OCI-LY1 (cell line): Measurements from ENCODE around the gene ZNF576.

Source experiments
- H2AFZ ChIP-seq: fragments of 200-600 bp; sonication (generic), shearing (Covaris generic); 2 replicates; pipeline ENCODE4 v1.6.0; 2014; ENCODE audit warnings: antibody characterized with exemption, mild to moderate bottlenecking, low read length
- H3F3A ChIP-seq: fragments of 200-600 bp; sonication (generic), shearing (Covaris generic); 2 replicates; pipeline ENCODE4 v1.6.0; 2014; ENCODE audit warnings: mild to moderate bottlenecking, antibody characterized with exemption, low read length, moderate library complexity; ENCODE audit not compliant: insufficient read depth
- H3K27ac ChIP-seq: fragments of 200-600 bp; sonication (generic); 2 replicates; pipeline ENCODE4 v1.5.1; 2014; ENCODE audit warnings: low read length, mixed run types, mild to moderate bottlenecking, low read depth; ENCODE audit not compliant: poor library complexity, severe bottlenecking
- H3K27me3 ChIP-seq: fragments of 200-600 bp; sonication (generic); 2 replicates; pipeline ENCODE4 v1.6.0; 2014; ENCODE audit warnings: antibody characterized with exemption, mild to moderate bottlenecking, low read length, moderate library complexity; ENCODE audit not compliant: insufficient read depth
- H3K36me3 ChIP-seq: fragments of 200-600 bp; sonication (generic); 2 replicates; pipeline ENCODE4 v1.6.1; 2014; ENCODE audit warnings: mild to moderate bottlenecking, antibody characterized with exemption, low read length, moderate library complexity, mixed read lengths; ENCODE audit not compliant: insufficient read depth
- H3K4me1 ChIP-seq: fragments of 200-600 bp; sonication (generic); 2 replicates; pipeline ENCODE4 v1.5.1; 2014; ENCODE audit warnings: mild to moderate bottlenecking, low read length, moderate library complexity; ENCODE audit not compliant: insufficient read depth, severe bottlenecking
- H3K4me2 ChIP-seq: fragments of 200-600 bp; sonication (generic), shearing (Covaris generic); 2 replicates; pipeline ENCODE4 v1.6.1; 2014; ENCODE audit warnings: low read length
- H3K4me3 ChIP-seq: fragments of 200-600 bp; sonication (generic); 2 replicates; pipeline ENCODE4 v1.5.1; 2014; ENCODE audit warnings: low read length, low read depth, mild to moderate bottlenecking, mixed read lengths; ENCODE audit not compliant: poor library complexity, severe bottlenecking
- H3K79me2 ChIP-seq: fragments of 200-600 bp; shearing (Covaris generic); 2 replicates; pipeline ENCODE4 v1.6.1; 2016; ENCODE audit warnings: mixed run types, low read length, mixed read lengths; ENCODE audit not compliant: insufficient read depth
- H3K9ac ChIP-seq: fragments of 200-600 bp; sonication (generic), shearing (Covaris generic); 2 replicates; pipeline ENCODE4 v1.6.1; 2014; ENCODE audit warnings: mild to moderate bottlenecking, low read length, mixed read lengths
- H3K9me2 ChIP-seq: fragments of 200-600 bp; sonication (generic), shearing (Covaris generic); 2 replicates; pipeline ENCODE4 v1.6.1; 2014; ENCODE audit warnings: low read depth, mild to moderate bottlenecking, low read length, mixed read lengths
- H3K9me3 ChIP-seq: fragments of 200-600 bp; shearing (Covaris generic); 2 replicates; pipeline ENCODE4 v1.6.1; 2014; ENCODE audit warnings: low read length, mixed read lengths
- H4K20me1 ChIP-seq: fragments of 200-600 bp; sonication (generic), shearing (Covaris generic); 2 replicates; pipeline ENCODE4 v1.6.0; 2016; ENCODE audit warnings: mild to moderate bottlenecking, low read length; ENCODE audit not compliant: insufficient read depth
- CTCF ChIP-seq: fragments of 200-600 bp; sonication (generic), shearing (Covaris generic); IDR thresholded peaks from 2 replicates; pipeline ENCODE4 v1.5.1; 2017; ENCODE audit warnings: mild to moderate bottlenecking, antibody characterized with exemption, low read length, moderate library complexity, mixed read lengths
- EZH2 ChIP-seq: fragments of 200-600 bp; sonication (generic), shearing (Covaris generic); IDR thresholded peaks from 2 replicates; pipeline ENCODE4 v1.8.0; 2017; ENCODE audit warnings: borderline replicate concordance, mixed run types, mild to moderate bottlenecking, antibody characterized with exemption, low read length, moderate library complexity, mixed read lengths

ZNF576 gene

GRCh38 chr19:43578787-43579186, 17.6 kb upstream of the ZNF576 start:
- no peak overlapping the region for H3K9ac ChIP-seq
- H3K27me3 ChIP-seq = no peaks in the 10 kb centered on the region
- H2AFZ ChIP-seq = no peak overlapping the region
- H4K20me1 ChIP-seq = no peaks in the 10 kb centered on the region
- peaks cover 25% of the 10 kb centered on the region for H3K4me1 ChIP-seq
- TF ChIP-seq CTCF (no peak), EZH2 (no peak)
- no peak overlapping the region for H3K27ac ChIP-seq
- H3K9me2 ChIP-seq = no peaks in the 10 kb centered on the region
- no peak overlapping the region for H3K4me2 ChIP-seq
- H3F3A ChIP-seq = no peaks in the 10 kb centered on the region
- no peak overlapping the region for H3K4me3 ChIP-seq
- peaks cover under 1% of the 10 kb centered on the region; the same call in 1 of the 2 replicates for H3K36me3 ChIP-seq
- H3K9me3 ChIP-seq = no peaks in the 10 kb centered on the region
- H3K79me2 ChIP-seq = 0 out of 2 replicates have a peak, but pooled peaks cover 3% of the 10 kb centered on the region

- Histone ChIP-seq H4K20me1 (no peaks in the 10 kb centered on the region), H3K4me3 (no peak overlapping the region), H3K27ac (no peak overlapping the region), H3K27me3 (no peaks in the 10 kb centered on the region), H3K9ac (no peak overlapping the region), H3K4me2 (no peak overlapping the region), H3K36me3 (no peaks in the 10 kb centered on the region), H3K79me2 (no peaks in the 10 kb centered on the region), H3K9me2 (no peaks in the 10 kb centered on the region), H3F3A (no peaks in the 10 kb centered on the region), H3K4me1 (peaks cover 15% of the 10 kb centered on the region), H2AFZ (no peak overlapping the region), H3K9me3 (no peaks in the 10 kb centered on the region)
- TF ChIP-seq CTCF = no peak
- TF ChIP-seq EZH2 = no peak
Measured at GRCh38 chr19:43581467-43581866, 14.9 kb upstream of the ZNF576 start.

GRCh38 chr19:43582495-43582894, 13.9 kb upstream of the ZNF576 start:
- Histone ChIP-seq H3K4me2 (no peak overlapping the region), H2AFZ (no peak overlapping the region), H4K20me1 (no peaks in the 10 kb centered on the region), H3K27me3 (no peaks in the 10 kb centered on the region), H3K4me1 (peaks cover 15% of the 10 kb centered on the region), H3K36me3 (no peaks in the 10 kb centered on the region), H3F3A (no peaks in the 10 kb centered on the region), H3K9ac (no peak overlapping the region), H3K27ac (no peak overlapping the region), H3K79me2 (no peaks in the 10 kb centered on the region), H3K9me3 (no peaks in the 10 kb centered on the region), H3K9me2 (no peaks in the 10 kb centered on the region), H3K4me3 (no peak overlapping the region)
- TF ChIP-seq EZH2 = no peak
- TF ChIP-seq CTCF = no peak
